ENCODE results near the gene ATP2B3. TPM values are rescaled to one million over a fixed set of nuclear protein-coding genes. Genes with fewer than 3 reads are reported as not detected.

The ATP2B3 gene
- total and polyA plus RNA-seq, 2 experiments from 2014 or later: 0.21 to 0.42 TPM

GRCh38 chrX:153525451-153525850 is 8.0 kb downstream of the ATP2B3 start:
- TF ChIP-seq CTCF (IDR thresholded peaks at IDR 0.05; ENCODE audit: low read depth, low read length): no peak
- no peak for DNase-seq (ENCODE audit: low read depth in 1 of 2, low spot score in 1 of 2)
- Histone ChIP-seq H3K27me3 (peaks cover 4% of the 10 kb centered on the region), H3K36me3 (no peaks in the 10 kb centered on the region), H3K4me3 (no peak overlapping the region), H3K4me1 (ENCODE audit: low read depth) (no peaks in the 10 kb centered on the region), H3K27ac (no peak overlapping the region), H3K9me3 (ENCODE audit: low read depth) (no peaks in the 10 kb centered on the region)

GRCh38 chrX:153526042-153526441 is 8.6 kb downstream of the ATP2B3 start:
- no peaks in the 10 kb centered on the region for H3K27me3 ChIP-seq
- no peaks in the 10 kb centered on the region for H3K4me1 ChIP-seq (ENCODE audit: low read depth)
- no peak for DNase-seq (ENCODE audit: low read depth in 1 of 2, low spot score in 1 of 2)
- H3K27ac ChIP-seq: no peak overlapping the region
- H3K36me3 ChIP-seq: no peaks in the 10 kb centered on the region
- no peak for TF ChIP-seq CTCF (IDR thresholded peaks at IDR 0.05; ENCODE audit: low read depth, low read length)
- no peak overlapping the region for H3K4me3 ChIP-seq
- no peaks in the 10 kb centered on the region for H3K9me3 ChIP-seq (ENCODE audit: low read depth)

GRCh38 chrX:153526801-153527200 is 9.4 kb downstream of the ATP2B3 start:
- DNase-seq (ENCODE audit: low read depth in 1 of 2, low spot score in 1 of 2): no peak
- Histone ChIP-seq H3K27ac (no peak overlapping the region), H3K36me3 (no peaks in the 10 kb centered on the region), H3K9me3 (ENCODE audit: low read depth) (no peaks in the 10 kb centered on the region), H3K27me3 (no peaks in the 10 kb centered on the region), H3K4me1 (ENCODE audit: low read depth) (no peaks in the 10 kb centered on the region), H3K4me3 (no peak overlapping the region)
- TF ChIP-seq CTCF (IDR thresholded peaks at IDR 0.05; ENCODE audit: low read depth, low read length): no peak

GRCh38 chrX:153527208-153527607 is 9.8 kb downstream of the ATP2B3 start:
- TF ChIP-seq CTCF (IDR thresholded peaks at IDR 0.05; ENCODE audit: low read depth, low read length): no peak
- H3K27ac ChIP-seq: no peak overlapping the region
- no peaks in the 10 kb centered on the region for H3K4me1 ChIP-seq (ENCODE audit: low read depth)
- H3K4me3 ChIP-seq: no peak overlapping the region
- no peaks in the 10 kb centered on the region for H3K36me3 ChIP-seq
- H3K9me3 ChIP-seq (ENCODE audit: low read depth): no peaks in the 10 kb centered on the region
- no peaks in the 10 kb centered on the region for H3K27me3 ChIP-seq
- DNase-seq (ENCODE audit: low read depth in 1 of 2, low spot score in 1 of 2): no peak

- no peak for DNase-seq (ENCODE audit: low read depth in 1 of 2, low spot score in 1 of 2)
- Histone ChIP-seq H3K9me3 (ENCODE audit: low read depth) (no peaks in the 10 kb centered on the region), H3K4me3 (no peak overlapping the region), H3K4me1 (ENCODE audit: low read depth) (no peaks in the 10 kb centered on the region), H3K27ac (no peak overlapping the region), H3K36me3 (no peaks in the 10 kb centered on the region), H3K27me3 (no peaks in the 10 kb centered on the region)
- TF ChIP-seq CTCF (IDR thresholded peaks at IDR 0.05; ENCODE audit: low read depth, low read length): no peak
These were observed 13.1 kb downstream of the ATP2B3 start for GRCh38 chrX:153530411-153531129.
